Stomach smooth muscle (tissue), 2 donors: ENCODE measurements around the gene SLC7A6.

Source experiments
- H3K27ac ChIP-seq: one replicate; pipeline ENCODE4 v1.7.0; 2013; ENCODE audit warnings: mild to moderate bottlenecking, low read length, inconsistent platforms
- H3K27me3 ChIP-seq, 2 donors: one replicate each; pipeline ENCODE4 v1.7.0; 2013; ENCODE audit warnings: low read length in 2 of 2; ENCODE audit not compliant: insufficient read depth in 2 of 2, control insufficient read depth in 1 of 2
- H3K36me3 ChIP-seq, 2 donors: one replicate each; pipeline ENCODE4 v1.7.0; 2013; ENCODE audit warnings: low read length in 2 of 2; ENCODE audit not compliant: control insufficient read depth in 2 of 2, insufficient read depth in 2 of 2
- H3K4me1 ChIP-seq: one replicate; pipeline ENCODE4 v1.7.0; 2013; ENCODE audit warnings: low read length; ENCODE audit not compliant: control insufficient read depth, insufficient read depth
- H3K4me3 ChIP-seq, 2 donors: one replicate each; pipeline ENCODE4 v1.7.0; 2013; ENCODE audit warnings: low read length in 2 of 2
- H3K9ac ChIP-seq, 2 donors: one replicate each; pipeline ENCODE4 v1.7.0; 2013; ENCODE audit warnings: low read length in 2 of 2, mild to moderate bottlenecking in 1 of 2
- H3K9me3 ChIP-seq, 2 donors: one replicate each; pipeline ENCODE4 v1.7.0; 2013; ENCODE audit warnings: low read length in 2 of 2; ENCODE audit not compliant: control insufficient read depth in 2 of 2
- donor health status: healthy.
- donor health status: Pancreatic carcinoma.

The SLC7A6 gene

DNA sequence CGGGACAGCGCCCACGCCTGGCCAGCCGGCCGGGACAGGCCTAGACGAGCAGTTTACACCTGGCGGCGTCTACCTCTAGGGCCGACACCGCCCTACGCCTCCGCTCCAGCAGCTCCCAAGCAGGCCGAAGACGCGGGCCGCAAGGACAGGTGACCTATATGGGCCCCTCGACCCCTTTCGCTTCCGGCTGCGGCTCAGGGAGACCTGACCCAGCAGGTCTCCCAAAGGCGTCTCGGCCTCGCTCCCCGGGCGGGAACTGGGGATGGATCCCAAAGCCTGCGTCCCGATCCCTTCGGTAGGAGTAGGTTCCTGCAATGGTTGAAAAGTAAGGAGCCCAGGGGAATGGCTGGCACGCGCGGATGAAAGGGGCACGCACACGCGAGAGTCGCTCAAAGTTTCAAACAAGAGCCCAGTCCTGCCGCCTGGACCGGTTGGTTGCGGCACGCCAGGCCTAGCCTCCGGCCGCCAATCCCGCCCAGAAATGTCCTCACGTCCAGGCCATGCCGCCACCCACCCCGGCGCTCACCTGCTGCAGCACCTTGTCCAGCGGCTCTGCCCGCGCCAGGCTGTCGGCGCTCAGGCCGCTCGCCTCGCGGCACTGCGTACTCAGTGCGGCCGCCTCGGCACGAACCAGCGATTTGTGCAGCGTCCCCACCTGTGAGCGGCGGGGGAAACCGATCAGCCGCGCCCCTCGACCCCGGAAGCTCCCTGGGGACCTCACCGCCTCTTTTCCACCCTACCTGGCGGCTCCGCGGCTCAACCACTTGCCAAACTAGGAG lies 29.0 kb upstream of the SLC7A6 start:
- Histone ChIP-seq H3K27ac (no peak overlapping the region), H3K9me3 (no peaks in the 10 kb centered on the region), H3K36me3 (peaks cover 0 to 5% of the 10 kb centered on the region in 2 donors), H3K4me3 (peak overlapping the region in 1 of 2 donors; percentile 3), H3K9ac (no peak overlapping the region), H3K4me1 (peaks cover 31% of the 10 kb centered on the region), H3K27me3 (no peaks in the 10 kb centered on the region)

DNA sequence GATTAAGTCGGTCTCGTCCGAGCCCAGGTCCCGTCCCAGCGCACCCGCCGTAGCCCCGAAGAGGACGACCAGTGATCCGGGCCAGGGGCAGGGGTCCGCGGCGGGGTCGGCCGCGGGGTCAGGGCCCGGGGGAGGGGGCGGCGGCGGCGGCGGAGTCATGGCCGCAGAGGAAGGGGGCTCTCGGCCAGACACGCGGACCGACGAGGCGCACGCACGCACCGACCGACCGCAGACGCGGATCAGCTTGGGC lies 28.5 kb upstream of the SLC7A6 start, which contains the start of gene ESRP2:
Gene ESRP2 (minus strand): TSS at position 241 of the 250 bp plus-strand sequence. CDS start 82 bp downstream, at position 159.
- H3K27me3 ChIP-seq = no peaks in the 10 kb centered on the region
- H3K4me1 ChIP-seq = peaks cover 31% of the 10 kb centered on the region
- H3K9ac ChIP-seq = peak within 1 kb of the TSS; percentile 22 to 55
- peak within 1 kb of the TSS; percentile 62 for H3K27ac ChIP-seq
- H3K36me3 ChIP-seq = no peaks in the 10 kb centered on the region
- H3K9me3 ChIP-seq = no peaks in the 10 kb centered on the region
- H3K4me3 ChIP-seq = peak within 1 kb of the TSS; percentile 84 to 87

DNA sequence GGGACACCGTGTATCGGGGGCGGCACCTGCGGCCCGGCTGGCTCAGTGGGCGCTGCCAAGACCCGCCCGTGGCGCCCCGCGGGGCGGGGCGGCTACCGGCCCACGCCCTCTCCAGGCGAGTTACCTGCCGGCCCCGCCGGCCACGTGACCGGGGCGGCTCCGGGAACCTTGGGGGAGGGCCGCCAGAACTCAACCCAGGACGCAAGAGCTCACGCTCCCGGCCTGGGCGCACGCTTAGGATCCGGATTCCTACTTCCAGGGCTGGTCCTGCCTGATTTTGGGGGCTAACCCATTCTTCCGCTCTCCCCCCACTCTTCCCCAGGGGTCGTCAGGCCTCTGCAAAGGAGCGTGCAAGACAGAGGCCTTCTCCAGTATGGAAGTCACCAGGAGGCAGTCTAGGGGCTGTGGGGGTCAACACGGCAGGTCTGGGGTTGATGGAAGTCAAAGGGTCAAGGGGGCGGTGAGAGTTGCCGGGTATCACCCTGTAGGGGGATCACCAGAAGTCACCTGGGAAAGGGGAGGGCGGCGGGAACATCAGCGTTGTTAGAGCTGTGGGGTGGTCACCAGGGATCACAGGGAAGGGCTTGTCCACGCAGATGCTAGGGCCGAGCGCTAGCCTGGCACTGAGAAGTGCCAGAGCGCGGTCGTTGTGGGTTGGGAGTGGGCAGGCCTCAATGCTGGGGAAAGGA lies 28.0 kb upstream of the SLC7A6 start:
- Histone ChIP-seq H3K4me1 (peaks cover 31% of the 10 kb centered on the region), H3K36me3 (no peaks in the 10 kb centered on the region), H3K9me3 (no peaks in the 10 kb centered on the region), H3K27me3 (no peaks in the 10 kb centered on the region), H3K9ac (peak overlapping the region; percentile 22 to 55), H3K4me3 (peak overlapping the region; percentile 35 to 84), H3K27ac (peak overlapping the region; percentile 62)

DNA sequence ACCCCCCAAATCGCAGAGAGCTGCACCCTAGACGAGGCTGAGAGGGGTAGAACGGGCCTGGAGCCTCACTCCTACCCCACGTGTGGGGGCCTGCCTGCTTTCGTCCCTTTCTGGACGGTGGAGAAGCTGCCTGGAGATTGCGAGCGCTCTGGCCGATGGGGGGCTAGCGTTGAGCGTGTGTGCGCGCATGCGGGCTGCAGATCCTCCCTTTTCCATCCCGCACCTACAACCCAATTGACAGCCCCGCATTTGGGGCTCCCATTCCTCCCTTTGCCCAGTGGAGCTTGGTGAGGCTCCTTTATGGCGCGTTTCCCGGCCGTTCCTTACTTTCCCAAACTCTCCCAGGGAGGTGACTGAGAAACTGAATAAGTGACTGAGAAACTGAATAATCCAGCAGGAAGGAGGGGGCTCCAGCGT lies 27.5 kb upstream of the SLC7A6 start:
- Histone ChIP-seq H3K27me3 (no peaks in the 10 kb centered on the region), H3K4me3 (peak overlapping the region; percentile 84 to 87), H3K9ac (peak overlapping the region; percentile 55 to 76), H3K36me3 (no peaks in the 10 kb centered on the region), H3K4me1 (peaks cover 31% of the 10 kb centered on the region), H3K9me3 (no peaks in the 10 kb centered on the region), H3K27ac (peak overlapping the region; percentile 62)

DNA sequence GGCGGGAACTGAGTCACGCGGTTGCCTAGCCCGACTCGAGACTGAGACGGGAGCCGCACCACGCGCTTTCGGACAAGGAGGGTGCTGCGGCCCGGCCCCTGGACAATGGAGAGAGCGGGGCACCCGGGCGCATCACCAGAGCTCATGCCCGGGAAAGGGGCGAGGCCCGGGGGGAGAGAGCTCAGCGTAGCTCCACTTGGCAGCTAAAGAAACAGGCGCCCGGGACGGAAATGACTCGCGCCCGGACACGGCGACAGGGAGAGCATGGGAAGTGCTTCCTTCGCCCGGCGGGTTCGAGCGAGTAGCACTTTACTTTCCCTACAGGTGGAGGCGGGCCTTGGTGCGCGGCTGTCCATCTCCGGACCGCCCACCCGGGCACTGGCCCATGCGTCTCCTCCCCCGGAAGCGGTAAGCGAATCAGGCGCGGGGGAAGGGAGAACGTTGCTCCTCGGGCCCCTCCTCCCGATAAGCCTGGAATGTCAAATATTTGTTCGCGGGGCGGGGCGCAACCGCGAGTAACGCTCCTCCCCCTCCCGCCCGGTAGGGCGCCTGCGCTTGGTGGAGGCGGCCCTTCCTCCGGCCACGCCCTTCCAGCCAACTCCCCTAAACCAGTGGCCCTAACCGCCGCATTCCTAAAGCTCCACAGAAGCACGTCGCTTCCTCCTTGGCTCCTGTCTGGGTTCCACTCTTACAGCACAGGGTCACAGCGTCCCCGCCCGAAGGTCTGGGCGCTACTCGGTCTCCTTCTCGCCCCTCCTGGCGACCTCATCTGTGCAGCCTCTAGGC lies 26.9 kb upstream of the SLC7A6 start:
- Histone ChIP-seq H3K36me3 (no peaks in the 10 kb centered on the region), H3K9me3 (no peaks in the 10 kb centered on the region), H3K27me3 (no peaks in the 10 kb centered on the region), H3K4me3 (peak overlapping the region; percentile 84 to 87), H3K9ac (peak overlapping the region; percentile 76 to 92), H3K4me1 (peaks cover 31% of the 10 kb centered on the region), H3K27ac (peak overlapping the region; percentile 62)

DNA sequence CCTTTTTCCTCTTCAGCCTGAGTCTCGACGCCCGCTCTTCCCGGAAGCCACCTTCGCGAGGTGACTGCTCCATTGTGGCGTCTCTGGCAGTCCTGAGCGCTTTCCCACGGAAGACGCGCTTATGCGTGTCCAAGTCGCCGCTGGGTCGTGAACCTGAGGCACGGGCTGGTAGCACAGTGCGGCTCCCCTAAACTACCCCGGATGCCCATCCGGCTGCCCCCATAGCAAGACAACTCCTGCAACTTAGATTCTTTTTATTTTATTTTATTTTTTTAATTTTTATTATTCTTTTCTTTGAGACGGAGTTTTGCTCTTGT lies 26.3 kb upstream of the SLC7A6 start:
- Histone ChIP-seq H3K36me3 (no peaks in the 10 kb centered on the region), H3K27me3 (no peaks in the 10 kb centered on the region), H3K4me1 (peaks cover 31% of the 10 kb centered on the region), H3K9ac (peak overlapping the region; percentile 76 to 92), H3K4me3 (peak overlapping the region; percentile 84 to 87), H3K27ac (peak overlapping the region; percentile 62), H3K9me3 (no peaks in the 10 kb centered on the region)

DNA sequence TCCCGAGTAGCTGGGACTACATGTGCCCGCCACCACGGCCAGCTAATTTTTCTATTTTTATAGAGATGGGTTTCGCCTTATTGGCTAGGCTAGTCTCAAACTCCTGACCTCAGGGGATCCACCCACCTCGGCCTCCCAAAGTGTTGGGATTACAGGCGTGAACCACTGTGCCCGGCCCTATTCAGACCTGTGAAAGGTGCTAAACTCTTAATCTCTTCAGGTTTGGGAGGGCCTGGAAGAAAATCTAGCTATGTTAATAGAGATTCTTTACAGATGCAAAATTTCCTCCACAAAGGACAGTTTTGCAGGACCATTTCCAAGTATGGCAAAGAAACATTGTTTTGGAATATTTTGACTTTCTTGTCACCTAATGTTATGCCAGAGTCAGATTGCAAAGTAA lies 22.2 kb upstream of the SLC7A6 start:
- H3K4me1 ChIP-seq = peaks cover 40% of the 10 kb centered on the region

DNA sequence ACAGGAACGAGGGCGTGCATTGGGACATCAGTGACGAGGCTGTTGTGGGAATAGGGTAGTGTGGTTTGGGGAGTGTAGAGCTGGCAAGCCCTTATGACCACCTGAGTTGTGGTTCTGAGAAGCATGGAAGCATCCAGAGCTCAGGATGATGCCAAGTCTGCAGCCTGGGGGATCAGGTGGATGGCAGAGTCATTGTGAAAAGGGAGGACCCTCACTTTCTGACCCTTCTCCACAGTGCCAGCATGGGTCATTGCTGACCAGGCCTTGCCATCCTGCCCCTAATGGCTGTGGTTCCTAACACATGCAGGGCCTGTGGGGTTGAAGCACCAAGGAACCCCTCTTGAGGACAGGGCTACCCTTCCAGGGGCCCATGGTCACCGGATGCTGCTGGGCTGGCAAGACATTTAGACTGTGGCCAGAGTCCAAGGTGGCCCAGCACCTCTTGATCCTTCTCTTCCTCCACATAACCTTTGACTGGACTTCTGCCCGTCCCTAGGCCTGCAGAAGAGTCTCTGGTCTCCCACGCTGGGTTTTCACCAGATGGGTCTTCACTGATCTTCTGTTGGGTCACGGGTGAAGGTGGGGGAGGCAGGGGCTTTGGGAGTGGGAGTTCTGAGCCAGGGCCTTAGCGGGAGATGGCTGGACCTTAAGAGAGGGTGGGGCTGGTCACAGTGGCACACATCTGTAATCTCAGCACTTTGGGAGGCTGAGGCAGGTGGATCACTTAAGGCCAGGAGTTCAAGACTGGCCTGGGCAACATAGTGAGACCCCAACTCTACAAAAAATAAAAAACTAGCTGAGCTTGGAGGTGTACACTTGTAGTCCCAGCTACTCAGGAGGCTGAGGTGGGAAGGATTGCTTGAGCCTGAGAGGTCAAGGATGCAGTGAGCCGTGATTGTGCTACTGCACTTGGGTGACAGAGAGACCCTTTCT lies 21.1 kb upstream of the SLC7A6 start:
- Histone ChIP-seq H3K9ac (no peak overlapping the region), H3K27ac (no peak overlapping the region), H3K4me3 (no peak overlapping the region), H3K4me1 (peaks cover 35% of the 10 kb centered on the region), H3K27me3 (no peaks in the 10 kb centered on the region), H3K36me3 (no peaks in the 10 kb centered on the region), H3K9me3 (no peaks in the 10 kb centered on the region)

More for the DNA sequence above, 22.2 kb upstream of the SLC7A6 start:
- H3K4me3 ChIP-seq = no peak overlapping the region
- no peaks in the 10 kb centered on the region for H3K36me3 ChIP-seq
- H3K27ac ChIP-seq = no peak overlapping the region
- no peak overlapping the region for H3K9ac ChIP-seq
- H3K27me3 ChIP-seq = no peaks in the 10 kb centered on the region
- H3K9me3 ChIP-seq = no peaks in the 10 kb centered on the region

DNA sequence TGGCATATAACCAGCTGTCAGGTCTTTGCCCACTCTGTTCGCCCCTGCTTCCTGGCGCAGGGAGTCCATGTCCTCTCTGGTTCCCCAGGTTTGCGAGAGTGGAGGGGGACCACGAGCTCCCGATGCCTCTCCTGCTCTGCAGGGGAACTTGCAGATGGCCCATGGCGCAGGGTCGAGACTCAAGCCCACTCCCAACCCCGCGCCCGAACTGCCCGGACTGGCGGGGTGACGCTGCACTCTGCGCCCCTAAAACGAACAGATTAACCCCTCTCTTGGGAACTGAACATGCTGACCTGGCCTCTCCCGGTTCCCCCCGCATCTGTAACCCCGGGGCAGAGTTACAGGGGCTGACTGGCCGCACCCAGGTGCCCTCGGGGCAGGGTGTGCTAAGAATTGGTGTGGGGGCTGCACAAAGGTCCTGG lies 19.8 kb upstream of the SLC7A6 start:
- Histone ChIP-seq H3K9ac (peak overlapping the region; percentile 83 to 85), H3K4me1 (peaks cover 31% of the 10 kb centered on the region), H3K9me3 (no peaks in the 10 kb centered on the region), H3K27me3 (no peaks in the 10 kb centered on the region), H3K27ac (peak overlapping the region; percentile 24), H3K4me3 (peak overlapping the region; percentile 96 to 99), H3K36me3 (peaks cover 0 to 5% of the 10 kb centered on the region in 2 donors)
